Stimulated activated CD4-positive, alpha-beta T cell treated with anti-CD3 and anti-CD28 coated beads, Interleukin-4, amount 100 ng/mL, for 1 hour (primary cell): ENCODE results near the gene SLC37A1.
"Not testable (repeated sequence)": the region's sequence is repeated elsewhere in the genome, so short reads cannot be mapped to it uniquely, and the experiment has no call there.

ENCODE experiments used
- DNase-seq: peaks from one replicate; pipeline ENCODE4 v3.0.0-alpha.2; 2020

SLC37A1 gene

GRCh38 chr21:42622284-42622683 lies 108.6 kb downstream of the SLC37A1 start:
- DNase-seq = no peak

GRCh38 chr21:42623694-42624093 lies 110.0 kb downstream of the SLC37A1 start:
- DNase-seq = no peak

- no peak for DNase-seq
Measured at GRCh38 chr21:42624095-42624790, 110.6 kb downstream of the SLC37A1 start.

- DNase-seq = no peak
Measured at GRCh38 chr21:42624936-42625335, 111.3 kb downstream of the SLC37A1 start.

- no peak for DNase-seq
Measured at GRCh38 chr21:42626171-42626570, 112.5 kb downstream of the SLC37A1 start.

- DNase-seq = no peak
Measured at GRCh38 chr21:42627527-42628289, 114.1 kb downstream of the SLC37A1 start.

- DNase-seq = not testable (repeated sequence)
Measured at GRCh38 chr21:42628466-42629061, 114.9 kb downstream of the SLC37A1 start.

- DNase-seq = no peak
Measured at GRCh38 chr21:42629933-42630589, 116.4 kb downstream of the SLC37A1 start.

- no peak for DNase-seq
Measured at GRCh38 chr21:42630626-42631025, 117.0 kb downstream of the SLC37A1 start.
